Tibial nerve (tissue), 4 donors: ENCODE results near the gene SLC25A15.

Experiments
- EP300 ChIP-seq, 2 donors: sonication (generic); formaldehyde crosslinking; IDR thresholded peaks; one replicate each; pipeline ENCODE4 v1.6.1; 2017; ENCODE audit warnings: antibody characterized with exemption in 2 of 2, mild to moderate bottlenecking in 1 of 2
- TF ChIP-seq, protein P1 (sequence below), 5 experiments: fragments of 200-600 bp in 3 of 5; fragments of 450-650 bp in 2 of 5; sonication (generic) in 3 of 5; IDR thresholded peaks; one replicate each; pipeline ENCODE4 v1.5.1; 2016 to 2019; ENCODE audit warnings: antibody characterized with exemption in 5 of 5, mild to moderate bottlenecking in 3 of 5, moderate library complexity in 2 of 5

DNA sequence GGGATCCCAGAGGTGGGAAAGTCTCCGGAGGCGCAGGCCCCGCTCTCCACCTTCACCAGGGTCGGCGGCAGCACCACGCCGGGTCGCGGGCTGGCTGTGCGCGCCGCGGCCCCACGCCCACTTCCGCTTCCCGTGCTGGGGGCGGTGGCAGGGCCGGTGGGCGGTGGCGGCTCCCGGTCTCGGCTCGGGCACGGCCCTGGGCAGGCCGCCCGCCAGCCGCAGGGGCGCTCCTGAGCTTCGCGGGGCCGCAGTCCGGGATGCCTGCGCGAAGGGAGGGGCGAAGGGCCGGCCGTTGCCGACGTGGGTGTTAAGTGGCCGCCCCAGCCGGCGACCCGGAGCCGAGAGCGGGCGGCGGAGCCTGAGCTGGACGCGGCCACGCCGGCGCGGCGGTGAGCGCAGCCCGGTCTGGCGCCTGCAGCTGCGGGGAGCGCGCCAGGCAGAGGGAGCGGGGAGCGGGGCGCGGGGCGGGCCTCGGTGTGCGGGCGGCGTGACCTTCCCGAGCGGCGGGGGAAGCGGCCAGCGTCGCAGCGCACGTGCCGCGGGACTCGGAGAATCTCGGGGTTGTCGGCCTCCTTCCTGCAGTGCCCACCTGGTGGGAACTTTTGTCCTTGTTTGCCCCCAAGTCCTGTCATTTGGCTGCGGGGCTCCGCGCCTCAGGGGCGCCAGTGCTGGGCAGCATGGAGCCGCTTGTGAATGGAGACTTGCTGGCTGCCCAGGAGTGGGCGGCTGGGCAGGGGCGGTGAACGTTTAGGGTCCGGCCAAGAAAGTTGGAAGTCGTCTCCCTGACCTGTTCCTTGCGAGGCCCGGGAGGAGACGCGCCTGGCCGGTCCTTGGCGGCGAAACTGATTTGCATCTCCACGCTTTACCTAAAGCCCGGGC is at the start of gene SLC25A15:
- no peak for TF ChIP-seq EP300 (IDR thresholded peaks at IDR 0.05)
- TF ChIP-seq, protein P1, sequence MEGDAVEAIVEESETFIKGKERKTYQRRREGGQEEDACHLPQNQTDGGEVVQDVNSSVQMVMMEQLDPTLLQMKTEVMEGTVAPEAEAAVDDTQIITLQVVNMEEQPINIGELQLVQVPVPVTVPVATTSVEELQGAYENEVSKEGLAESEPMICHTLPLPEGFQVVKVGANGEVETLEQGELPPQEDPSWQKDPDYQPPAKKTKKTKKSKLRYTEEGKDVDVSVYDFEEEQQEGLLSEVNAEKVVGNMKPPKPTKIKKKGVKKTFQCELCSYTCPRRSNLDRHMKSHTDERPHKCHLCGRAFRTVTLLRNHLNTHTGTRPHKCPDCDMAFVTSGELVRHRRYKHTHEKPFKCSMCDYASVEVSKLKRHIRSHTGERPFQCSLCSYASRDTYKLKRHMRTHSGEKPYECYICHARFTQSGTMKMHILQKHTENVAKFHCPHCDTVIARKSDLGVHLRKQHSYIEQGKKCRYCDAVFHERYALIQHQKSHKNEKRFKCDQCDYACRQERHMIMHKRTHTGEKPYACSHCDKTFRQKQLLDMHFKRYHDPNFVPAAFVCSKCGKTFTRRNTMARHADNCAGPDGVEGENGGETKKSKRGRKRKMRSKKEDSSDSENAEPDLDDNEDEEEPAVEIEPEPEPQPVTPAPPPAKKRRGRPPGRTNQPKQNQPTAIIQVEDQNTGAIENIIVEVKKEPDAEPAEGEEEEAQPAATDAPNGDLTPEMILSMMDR (IDR thresholded peaks at IDR 0.05) = peak; percentile 17 to 56 (median 51)
